ENCODE data around the gene ZBED5.

Gene ZBED5

GRCh38 chr11:10878408-10879214 is 20.8 kb upstream of the ZBED5 start:
- H3K4me3 ChIP-seq (ENCODE audit: low read length), result no peak overlapping the region
- DNase-seq (ENCODE audit: low read depth), result no peak
- TF ChIP-seq, protein P1, sequence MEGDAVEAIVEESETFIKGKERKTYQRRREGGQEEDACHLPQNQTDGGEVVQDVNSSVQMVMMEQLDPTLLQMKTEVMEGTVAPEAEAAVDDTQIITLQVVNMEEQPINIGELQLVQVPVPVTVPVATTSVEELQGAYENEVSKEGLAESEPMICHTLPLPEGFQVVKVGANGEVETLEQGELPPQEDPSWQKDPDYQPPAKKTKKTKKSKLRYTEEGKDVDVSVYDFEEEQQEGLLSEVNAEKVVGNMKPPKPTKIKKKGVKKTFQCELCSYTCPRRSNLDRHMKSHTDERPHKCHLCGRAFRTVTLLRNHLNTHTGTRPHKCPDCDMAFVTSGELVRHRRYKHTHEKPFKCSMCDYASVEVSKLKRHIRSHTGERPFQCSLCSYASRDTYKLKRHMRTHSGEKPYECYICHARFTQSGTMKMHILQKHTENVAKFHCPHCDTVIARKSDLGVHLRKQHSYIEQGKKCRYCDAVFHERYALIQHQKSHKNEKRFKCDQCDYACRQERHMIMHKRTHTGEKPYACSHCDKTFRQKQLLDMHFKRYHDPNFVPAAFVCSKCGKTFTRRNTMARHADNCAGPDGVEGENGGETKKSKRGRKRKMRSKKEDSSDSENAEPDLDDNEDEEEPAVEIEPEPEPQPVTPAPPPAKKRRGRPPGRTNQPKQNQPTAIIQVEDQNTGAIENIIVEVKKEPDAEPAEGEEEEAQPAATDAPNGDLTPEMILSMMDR (conservative IDR thresholded peaks at IDR 0.05; ENCODE audit: low read depth, low read length), result peak; percentile 94

GRCh38 chr11:10876158-10876557 is 18.3 kb upstream of the ZBED5 start:
- no peak overlapping the region for H3K4me3 ChIP-seq (ENCODE audit: low read length)
- no peak for DNase-seq (ENCODE audit: low read depth)
- TF ChIP-seq, protein P1 (conservative IDR thresholded peaks at IDR 0.05; ENCODE audit: low read depth, low read length), result no peak

- TF ChIP-seq, protein P1 (conservative IDR thresholded peaks at IDR 0.05; ENCODE audit: low read depth, low read length), result no peak
- DNase-seq (ENCODE audit: low read depth), result no peak
- no peak overlapping the region for H3K4me3 ChIP-seq (ENCODE audit: low read length)
Observed at GRCh38 chr11:10875430-10876021, 17.7 kb upstream of the ZBED5 start.

GRCh38 chr11:10872097-10872496 is 14.2 kb upstream of the ZBED5 start:
- H3K4me3 ChIP-seq (ENCODE audit: low read length), result no peak overlapping the region

DNA sequence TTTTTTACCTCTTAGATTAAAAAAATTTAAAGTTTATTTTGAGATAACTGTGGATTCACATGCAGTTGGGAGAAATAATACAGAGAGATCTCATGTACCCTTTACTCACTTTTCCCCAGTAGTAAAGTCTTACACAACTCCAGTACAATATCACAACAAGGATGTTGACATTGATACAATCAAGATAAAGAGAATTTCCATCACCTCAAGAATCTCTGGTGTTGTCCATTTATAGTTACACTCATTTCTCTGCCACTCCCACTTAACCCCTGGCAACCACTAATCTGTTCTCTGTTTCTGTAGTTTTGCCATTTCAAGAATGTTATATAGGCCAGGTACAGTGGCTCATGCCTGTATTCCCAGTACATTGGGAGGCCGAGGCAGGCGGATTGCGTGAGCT is 10.5 kb upstream of the ZBED5 start:
- H3K4me3 ChIP-seq (ENCODE audit: low read length), result no peak overlapping the region
- DNase-seq (ENCODE audit: low read depth), result no peak
- TF ChIP-seq, protein P1 (conservative IDR thresholded peaks at IDR 0.05; ENCODE audit: low read depth, low read length), result no peak

More at GRCh38 chr11:10872097-10872496, 14.2 kb upstream of the ZBED5 start:
- TF ChIP-seq, protein P1 (conservative IDR thresholded peaks at IDR 0.05; ENCODE audit: low read depth, low read length), result no peak
- DNase-seq (ENCODE audit: low read depth), result no peak

DNA sequence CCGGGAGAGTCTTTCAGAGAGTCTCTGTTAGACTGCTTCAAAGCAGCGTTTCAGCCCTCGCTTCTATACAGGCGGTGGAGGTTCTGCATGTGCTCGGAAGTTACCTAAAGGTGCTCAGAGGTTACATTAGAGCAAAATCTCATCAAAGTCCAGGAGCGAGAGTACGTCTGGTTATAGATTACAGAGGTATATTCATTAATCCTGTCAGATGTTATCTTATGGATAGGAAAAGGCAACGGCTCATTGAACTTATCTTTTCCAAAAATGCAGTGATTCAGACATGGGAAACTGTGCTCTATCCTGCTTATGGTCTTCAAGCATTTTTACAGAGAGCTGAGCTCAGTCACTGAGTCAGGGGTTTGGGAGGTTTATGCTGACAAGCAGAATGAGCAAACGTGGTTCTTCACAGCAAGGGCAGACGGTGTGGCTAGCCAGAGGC is 9.1 kb upstream of the ZBED5 start:
- no peak for DNase-seq (ENCODE audit: low read depth)
- TF ChIP-seq, protein P1 (conservative IDR thresholded peaks at IDR 0.05; ENCODE audit: low read depth, low read length), result no peak
- H3K4me3 ChIP-seq (ENCODE audit: low read length), result no peak overlapping the region

GRCh38 chr11:10865837-10866270 is 8.0 kb upstream of the ZBED5 start:
- DNase-seq (ENCODE audit: low read depth), result no peak
- H3K4me3 ChIP-seq (ENCODE audit: low read length), result no peak overlapping the region
- TF ChIP-seq, protein P1 (conservative IDR thresholded peaks at IDR 0.05; ENCODE audit: low read depth, low read length), result no peak
